ENCODE data around the gene VWDE. TPM values are rescaled to one million over a fixed set of nuclear protein-coding genes. Genes with fewer than 3 reads are reported as not detected.

The VWDE gene
- total and polyA plus RNA-seq, 2 donors (not counting 3 experiments of a cell fraction or from before 2014, with no cell fraction given): 0.11 to 0.17 TPM

DNA sequence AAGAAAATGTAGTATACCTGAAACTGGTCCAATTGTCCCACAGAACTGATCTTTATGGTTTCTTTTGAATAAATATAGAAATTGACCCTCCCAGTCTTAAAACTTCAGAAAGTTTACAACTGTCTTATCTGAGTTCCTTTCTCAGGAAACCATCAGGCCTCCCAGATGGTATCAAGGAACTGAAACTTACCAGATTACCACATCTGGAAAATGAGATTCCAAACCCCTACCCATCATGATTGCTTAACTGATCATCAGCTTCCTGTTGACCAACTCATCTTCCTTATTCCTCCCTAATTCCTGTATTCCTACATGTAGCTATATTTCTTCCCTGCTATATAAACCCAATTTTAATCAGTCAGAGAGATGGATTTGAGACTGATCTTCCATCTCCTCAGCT is 5.5 kb downstream of the VWDE start:
- H3K9ac ChIP-seq (replicated peaks; ENCODE audit: extremely low read depth, insufficient read depth, low read length): no peak overlapping the region
- dilution Hi-C loops (cut with MboI; ENCODE audit: extremely low pct_ligation_motif_present, low sequenced_read_pairs): no loop called here
- intact Hi-C loops (cut with micrococcal nuclease): no loop called here
- DNase-seq (ENCODE audit: low read depth, low spot score) (no peak), FAIRE-seq (no peak)
- H3K79me2 ChIP-seq (ENCODE audit: control insufficient read depth, insufficient read depth, low read length): no peaks in the 10 kb centered on the region
- no peaks in the 10 kb centered on the region for H3K9me1 ChIP-seq (replicated peaks; ENCODE audit: control insufficient read depth, extremely low read depth, insufficient read depth, low read length)
- POLR2A ChIA-PET: no interaction called here
- no TSS peak for BruUV-seq (replicated peaks)
- TF ChIP-seq JUN (IDR thresholded peaks at IDR 0.05; ENCODE audit: borderline replicate concordance, insufficient read depth, insufficient read length, low read depth): no peak
- no peak for TF ChIP-seq MYC (IDR thresholded peaks at IDR 0.05; ENCODE audit: low read depth, low read length)
- no peak for TF ChIP-seq POLR2AphosphoS5 (IDR thresholded peaks at IDR 0.05; ENCODE audit: insufficient read depth, low read depth, low read length)
- TF ChIP-seq CTCF (IDR thresholded peaks at IDR 0.05; ENCODE audit: extremely low read depth in 1 of 2, insufficient read depth in 1 of 2, low read depth in 1 of 2, low read length in 2 of 2): no peak
- TF ChIP-seq POLR2A (IDR thresholded peaks at IDR 0.05; ENCODE audit: low read depth, low read length): no peak
- TF ChIP-seq FOS (IDR thresholded peaks at IDR 0.05; ENCODE audit: borderline replicate concordance, insufficient read depth, low read length): no peak
- TF ChIP-seq MAX (IDR thresholded peaks at IDR 0.05; ENCODE audit: insufficient read depth, insufficient read length): no peak
- TF ChIP-seq GATA2 (IDR thresholded peaks at IDR 0.05; ENCODE audit: insufficient read depth, insufficient read length, low read depth, low read length): no peak
- TF ChIP-seq EZH2 (IDR thresholded peaks at IDR 0.05; ENCODE audit: borderline replicate concordance, low read depth, low read length, severe bottlenecking): no peak
- no peak overlapping the region for H3K27ac ChIP-seq (ENCODE audit: insufficient read depth, low read depth, low read length)
- H3K4me3 ChIP-seq (replicated peaks in 1 of 3; ENCODE audit: insufficient read depth in 1 of 3, low read depth in 1 of 3, low read length in 3 of 3): no peak overlapping the region
- H3K4me2 ChIP-seq (ENCODE audit: insufficient read depth, low read length): no peak overlapping the region
- peaks cover 2 to 21% of the 10 kb centered on the region in 2 experiments for H3K27me3 ChIP-seq (ENCODE audit: control insufficient read depth in 2 of 2, insufficient read depth in 2 of 2, low read length in 2 of 2)
- no peaks in the 10 kb centered on the region for H3K9me3 ChIP-seq (replicated peaks; ENCODE audit: control insufficient read depth, insufficient read depth, low read length)
- H3K4me1 ChIP-seq (ENCODE audit: control insufficient read depth, extremely low read depth, insufficient read depth, low read length): peaks cover 4% of the 10 kb centered on the region
- CTCF ChIA-PET: no interaction called here
- H4K20me1 ChIP-seq (replicated peaks; ENCODE audit: control insufficient read depth, extremely low read depth, insufficient read depth, low read length): no peaks in the 10 kb centered on the region
- H3K36me3 ChIP-seq (ENCODE audit: control insufficient read depth in 2 of 2, extremely low read depth in 1 of 2, insufficient read depth in 2 of 2, low read length in 2 of 2): no peaks in the 10 kb centered on the region
- H2AFZ ChIP-seq (ENCODE audit: low read depth, low read length): no peak overlapping the region
